ENCODE results near the gene SFI1.
A peak's percentile ranks its signal among the peaks of the same experiment; 100 is the strongest.

GRCh38 chr22:31602259-31602952 lies 106.1 kb downstream of the SFI1 start:
- TF ChIP-seq CTCF (conservative IDR thresholded peaks at IDR 0.05; ENCODE audit: low read depth, low read length): no peak
- TF ChIP-seq POLR2A (IDR thresholded peaks at IDR 0.05; ENCODE audit: low read depth, low read length): no peak
- TF ChIP-seq USF2 (IDR thresholded peaks at IDR 0.05; ENCODE audit: low read depth, low read length): no peak
- TF ChIP-seq CEBPB (IDR thresholded peaks at IDR 0.05; ENCODE audit: low read depth, low read length): no peak
- no peak for TF ChIP-seq BHLHE40 (IDR thresholded peaks at IDR 0.05; ENCODE audit: low read depth, low read length)
- peak; percentile 31; the same call in 1 of the 2 replicates for TF ChIP-seq MAZ (IDR thresholded peaks at IDR 0.05; ENCODE audit: borderline replicate concordance, low read depth, low read length)
- no peak for TF ChIP-seq SMC3 (IDR thresholded peaks at IDR 0.05; ENCODE audit: low read depth, low read length)
- no peak for TF ChIP-seq RAD21 (IDR thresholded peaks at IDR 0.05; ENCODE audit: low read length)
- no peak for TF ChIP-seq MAFK (IDR thresholded peaks at IDR 0.05; ENCODE audit: low read depth, low read length)
- no peak for TF ChIP-seq CHD1 (IDR thresholded peaks at IDR 0.05; ENCODE audit: low read depth, low read length)

Data from IMR-90 (cell line).